Body of pancreas (tissue), 4 donors: ENCODE data around the gene RHOC. TPM values are rescaled to one million over a fixed set of nuclear protein-coding genes. Genes with fewer than 3 reads are reported as not detected.

ENCODE experiments used
- ATAC-seq: fragments of 150-250 bp; one replicate; pipeline ENCODE4 v1.9.1; 2016
- DNase-seq, 4 donors: peaks; one replicate each; pipeline ENCODE4 v3.0.0-alpha.2; 2019
- H3K27ac ChIP-seq, 4 donors: fragments of 200-600 bp; sonication (generic); 1 replicate in 3 of 4; 2 replicates in 1 of 4; pipeline versions ENCODE4 v1.5.1 to v1.6.1; 2016 to 2019; ENCODE audit warnings: mild to moderate bottlenecking in 1 of 4, mixed read lengths in 1 of 4, moderate library complexity in 1 of 4
- H3K27me3 ChIP-seq, 2 donors: fragments of 200-600 bp; sonication (generic); one replicate each; pipeline ENCODE4 v1.6.0; 2016; ENCODE audit warnings: mild to moderate bottlenecking in 1 of 2
- H3K36me3 ChIP-seq, 2 donors: fragments of 200-600 bp; sonication (generic); replicated peaks in 1 of 2; 2 replicates each; pipeline ENCODE4 v1.5.1; 2016; ENCODE audit warnings: low read depth in 2 of 2; ENCODE audit not compliant: insufficient read depth in 1 of 2
- H3K4me1 ChIP-seq: fragments of 200-600 bp; sonication (generic); one replicate; pipeline ENCODE4 v1.6.0; 2016
- H3K4me3 ChIP-seq, 2 donors: fragments of 200-600 bp; sonication (generic); 1 replicate in 1 of 2; 2 replicates in 1 of 2; pipeline ENCODE4 v1.5.1; 2016 to 2019
- H3K9me3 ChIP-seq, 3 donors: fragments of 200-600 bp; sonication (generic); 1 replicate in 2 of 3; 2 replicates in 1 of 3; pipeline ENCODE4 v1.5.1; 2016
- POLR2A ChIP-seq, 3 donors: fragments of 450-650 bp; IDR thresholded peaks; one replicate each; pipeline ENCODE4 v1.6.1; 2016; ENCODE audit warnings: antibody characterized with exemption in 3 of 3, mild to moderate bottlenecking in 2 of 3
- WGBS, 2 donors: methylation state at CpG; one replicate each; pipeline ENCODE4 v1.1.5; 2017; 5-methylcytosine and 5-hydroxymethylcytosine counted together
- intact Hi-C: fragments of 100-400 bp; cut with DNase I; formaldehyde crosslinking; loops from one replicate; pipeline ENCODE4 v1.15.1; 2023
- total RNA-seq, 2 donors: library from RNA; depleted of rRNA; stranded (reverse); fragments of >200 nt; gene quantifications; one replicate each; pipeline ENCODE4 v1.1.0, GENCODE V29; 2016
- TF ChIP-seq, protein P1 (sequence below), 7 experiments: fragments of 450-650 bp in 4 of 7; fragments of 200-600 bp in 3 of 7; sonication (generic) in 3 of 7; IDR thresholded peaks; one replicate each; pipeline ENCODE4 v1.5.1; 2016 to 2019; ENCODE audit warnings: antibody characterized with exemption in 7 of 7

The RHOC gene
- total RNA-seq, 2 donors from 2014 or later, result 75.5 to 136 TPM

DNA sequence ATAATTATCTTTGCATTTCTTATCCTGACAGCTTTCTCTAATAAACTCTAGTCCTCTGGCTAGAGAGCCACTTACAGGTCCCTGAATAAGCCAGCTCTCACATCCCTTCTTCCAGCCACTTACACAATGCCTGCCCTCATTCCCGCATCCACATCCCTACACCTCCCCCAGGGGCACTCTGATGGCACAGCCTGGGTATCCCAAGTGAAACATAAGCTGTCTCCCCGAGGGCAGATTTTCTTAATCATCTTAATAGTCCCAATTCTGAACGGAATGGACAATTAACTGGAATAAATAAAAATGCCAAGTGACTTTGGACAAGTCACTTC, 4.9 kb downstream of the RHOC start:
- ATAC-seq (no peak), DNase-seq (peak in 1 of 4 donors; percentile 2)
- peak overlapping the region in 2 of 4 donors; percentile 5 to 77 for H3K27ac ChIP-seq
- intact Hi-C loops, result no loop called here
- H3K9me3 ChIP-seq, result no peaks in the 10 kb centered on the region
- no peak overlapping the region for H3K4me3 ChIP-seq
- WGBS, 2 donors, result 76 to 77% methylated on average over 3 of the region's 3 CpGs
- H3K36me3 ChIP-seq, result no peaks in the 10 kb centered on the region
- H3K27me3 ChIP-seq, result no peaks in the 10 kb centered on the region
- TF ChIP-seq, protein P1, sequence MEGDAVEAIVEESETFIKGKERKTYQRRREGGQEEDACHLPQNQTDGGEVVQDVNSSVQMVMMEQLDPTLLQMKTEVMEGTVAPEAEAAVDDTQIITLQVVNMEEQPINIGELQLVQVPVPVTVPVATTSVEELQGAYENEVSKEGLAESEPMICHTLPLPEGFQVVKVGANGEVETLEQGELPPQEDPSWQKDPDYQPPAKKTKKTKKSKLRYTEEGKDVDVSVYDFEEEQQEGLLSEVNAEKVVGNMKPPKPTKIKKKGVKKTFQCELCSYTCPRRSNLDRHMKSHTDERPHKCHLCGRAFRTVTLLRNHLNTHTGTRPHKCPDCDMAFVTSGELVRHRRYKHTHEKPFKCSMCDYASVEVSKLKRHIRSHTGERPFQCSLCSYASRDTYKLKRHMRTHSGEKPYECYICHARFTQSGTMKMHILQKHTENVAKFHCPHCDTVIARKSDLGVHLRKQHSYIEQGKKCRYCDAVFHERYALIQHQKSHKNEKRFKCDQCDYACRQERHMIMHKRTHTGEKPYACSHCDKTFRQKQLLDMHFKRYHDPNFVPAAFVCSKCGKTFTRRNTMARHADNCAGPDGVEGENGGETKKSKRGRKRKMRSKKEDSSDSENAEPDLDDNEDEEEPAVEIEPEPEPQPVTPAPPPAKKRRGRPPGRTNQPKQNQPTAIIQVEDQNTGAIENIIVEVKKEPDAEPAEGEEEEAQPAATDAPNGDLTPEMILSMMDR (IDR thresholded peaks at IDR 0.05), result no peak
- no peak for TF ChIP-seq POLR2A (IDR thresholded peaks at IDR 0.05)
- peaks cover 75% of the 10 kb centered on the region for H3K4me1 ChIP-seq

DNA sequence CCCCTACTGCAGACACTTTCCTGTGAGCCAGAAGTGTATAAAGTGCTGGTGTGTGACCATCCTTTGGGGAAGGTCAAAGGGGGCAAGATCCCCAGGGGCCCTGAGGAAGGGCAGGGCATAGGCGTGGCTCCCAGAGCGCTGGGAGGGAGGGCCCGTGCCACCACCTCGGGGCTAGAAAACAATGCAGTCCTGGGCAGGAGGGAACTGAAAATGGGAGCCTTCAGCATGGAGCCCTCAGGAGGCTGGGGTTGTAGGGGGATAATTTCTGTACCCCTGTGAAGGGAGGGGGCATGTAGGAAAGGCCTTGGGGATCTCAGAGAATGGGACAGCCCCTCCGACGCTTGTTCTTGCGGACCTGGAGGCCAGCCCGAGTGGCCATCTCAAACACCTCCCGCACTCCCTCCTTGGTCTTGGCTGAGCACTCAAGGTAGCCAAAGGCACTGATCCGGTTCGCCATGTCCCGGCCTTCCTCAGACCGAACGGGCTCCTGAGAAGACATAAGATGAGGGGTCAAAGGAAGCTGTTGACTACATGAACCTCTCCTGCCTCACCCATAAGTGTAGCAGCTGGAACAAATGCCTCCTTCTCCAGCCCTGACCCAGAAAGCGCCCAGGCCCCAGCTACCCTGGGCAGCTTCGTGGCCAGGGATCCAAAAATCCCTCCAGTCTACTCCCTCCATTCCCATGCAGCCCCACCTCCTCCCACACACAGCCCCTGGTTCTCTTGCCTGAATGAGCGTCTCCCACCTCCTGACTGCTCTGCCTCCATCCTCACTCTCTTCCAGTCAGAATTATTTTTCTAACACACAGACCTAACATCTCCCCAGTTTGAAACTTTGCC, 5.5 kb downstream of the RHOC start:
- H3K4me1 ChIP-seq, result peaks cover 75% of the 10 kb centered on the region
- 80 to 89% methylated on average over 17 of the region's 17 CpGs for WGBS, 2 donors
- H3K27ac ChIP-seq, result peak overlapping the region; percentile 37 to 77 (median 75)
- TF ChIP-seq, protein P1 (IDR thresholded peaks at IDR 0.05), result no peak
- no peak for TF ChIP-seq POLR2A (IDR thresholded peaks at IDR 0.05)
- H3K36me3 ChIP-seq, result peaks cover 0 to 4% of the 10 kb centered on the region in 2 donors
- DNase-seq (peak in 1 of 4 donors; percentile 9), ATAC-seq (no peak)
- H3K27me3 ChIP-seq, result no peaks in the 10 kb centered on the region
- H3K4me3 ChIP-seq, result no peak overlapping the region
- intact Hi-C loops, result no loop called here
- no peaks in the 10 kb centered on the region for H3K9me3 ChIP-seq

DNA sequence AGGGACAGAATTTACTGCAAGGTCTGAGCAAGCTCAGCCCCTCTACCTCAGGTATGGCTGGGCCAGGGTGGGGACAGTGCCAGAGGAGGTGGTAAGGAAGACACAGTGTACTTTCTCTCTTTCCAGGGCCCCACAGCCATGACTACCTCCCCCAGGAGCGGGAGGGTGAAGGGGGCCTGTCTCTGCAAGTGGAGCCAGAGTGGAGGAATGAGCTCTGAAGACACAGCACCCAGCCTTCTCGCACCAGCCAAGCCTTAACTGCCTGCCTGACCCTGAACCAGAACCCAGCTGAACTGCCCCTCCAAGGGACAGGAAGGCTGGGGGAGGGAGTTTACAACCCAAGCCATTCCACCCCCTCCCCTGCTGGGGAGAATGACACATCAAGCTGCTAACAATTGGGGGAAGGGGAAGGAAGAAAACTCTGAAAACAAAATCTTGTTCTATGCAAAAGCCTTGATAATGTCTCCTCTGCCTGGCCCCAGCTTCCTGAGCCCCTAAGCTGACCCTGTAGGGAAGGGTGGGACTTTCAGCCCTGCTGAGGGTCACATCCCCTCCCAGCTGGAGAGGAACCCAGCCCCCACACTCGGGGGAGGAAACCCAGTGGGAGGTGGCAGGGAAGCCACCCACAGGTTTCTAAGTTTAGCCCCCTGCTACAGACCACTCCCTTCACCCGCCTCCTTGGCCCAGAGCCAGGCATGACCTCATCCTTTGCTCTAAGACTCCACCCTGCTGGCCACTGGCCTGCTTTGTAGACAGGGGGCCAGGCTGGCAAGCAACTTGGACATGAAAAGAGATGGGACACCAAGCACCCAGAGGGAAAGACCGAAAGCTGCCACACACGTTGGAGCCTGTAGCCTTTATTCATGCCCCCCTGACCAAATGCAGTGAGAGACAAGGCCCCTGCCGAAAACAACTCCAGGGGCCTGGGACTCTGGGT, 6.4 kb downstream of the RHOC start:
- peak overlapping the region; percentile 37 to 77 (median 75) for H3K27ac ChIP-seq
- 38 to 57% methylated on average over 7 of the region's 7 CpGs for WGBS, 2 donors
- DNase-seq, result peak; percentile 91 to 95 (median 94)
- peak; percentile 67 for ATAC-seq
- intact Hi-C loops, result no loop called here
- H3K9me3 ChIP-seq, result no peaks in the 10 kb centered on the region
- TF ChIP-seq POLR2A (IDR thresholded peaks at IDR 0.05), result no peak
- TF ChIP-seq, protein P1 (IDR thresholded peaks at IDR 0.05), result peak in 4 of 7 experiments; percentile 35 to 43 (median 38)
- peaks cover 0 to 4% of the 10 kb centered on the region in 2 donors for H3K36me3 ChIP-seq
- H3K4me3 ChIP-seq, result no peak overlapping the region
- no peaks in the 10 kb centered on the region for H3K27me3 ChIP-seq
- peaks cover 69% of the 10 kb centered on the region for H3K4me1 ChIP-seq

DNA sequence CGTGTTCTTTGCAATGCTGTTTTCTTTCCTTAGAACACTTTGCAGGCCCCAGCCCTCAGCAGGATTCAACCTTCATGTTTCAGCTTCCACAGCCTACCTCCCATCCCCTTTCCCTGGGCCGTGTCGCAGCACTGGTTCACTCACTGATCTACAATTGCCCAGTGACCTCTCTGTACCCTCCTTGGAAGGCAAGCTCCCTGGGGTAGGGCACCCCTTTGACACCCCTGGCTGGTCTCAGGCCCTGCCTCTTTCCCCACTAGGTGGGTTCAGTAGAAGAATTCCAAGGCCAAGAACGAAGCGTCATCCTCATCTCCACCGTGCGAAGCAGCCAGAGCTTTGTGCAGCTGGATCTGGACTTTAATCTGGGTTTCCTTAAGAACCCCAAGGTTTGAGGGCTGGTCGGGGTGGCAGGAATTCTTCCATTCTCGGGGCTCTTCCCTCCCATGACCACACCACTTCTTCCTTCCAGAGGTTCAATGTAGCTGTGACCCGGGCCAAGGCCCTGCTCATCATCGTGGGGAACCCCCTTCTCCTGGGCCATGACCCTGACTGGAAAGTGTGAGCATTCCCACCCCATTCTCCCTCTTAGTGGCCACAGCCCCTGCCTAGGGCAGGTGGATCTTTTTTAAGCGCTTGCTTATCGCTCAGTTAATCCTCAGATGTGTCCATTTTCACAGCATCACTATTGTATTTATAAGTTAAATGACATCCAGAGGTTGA, 7.3 kb downstream of the RHOC start:
- ATAC-seq, result no peak
- peaks cover 59% of the 10 kb centered on the region for H3K4me1 ChIP-seq
- no peak for DNase-seq
- no peaks in the 10 kb centered on the region for H3K9me3 ChIP-seq
- H3K4me3 ChIP-seq, result no peak overlapping the region
- TF ChIP-seq POLR2A (IDR thresholded peaks at IDR 0.05), result no peak
- TF ChIP-seq, protein P1 (IDR thresholded peaks at IDR 0.05), result no peak
- peak overlapping the region; percentile 20 to 77 (median 75) for H3K27ac ChIP-seq
- intact Hi-C loops, result loop anchor here (10.0 kb wide), 1 partner anchor 75 kb away; no protein-coding TSS in a partner anchor
- WGBS, 2 donors, result 73 to 81% methylated on average over 12 to 13 of the region's 13 CpGs
- H3K27me3 ChIP-seq, result no peaks in the 10 kb centered on the region
- peaks cover 0 to 8% of the 10 kb centered on the region in 2 donors for H3K36me3 ChIP-seq
